Uterus (tissue), 2 donors: Measurements from ENCODE around the gene KLK4.

Source experiments
- CTCF ChIP-seq, 4 experiments: fragments of 200-600 bp in 2 of 4; fragments of 450-650 bp in 2 of 4; sonication (generic) in 2 of 4; IDR thresholded peaks; one replicate each; pipeline ENCODE4 v1.5.1; 2016 to 2019; ENCODE audit warnings: antibody characterized with exemption in 4 of 4, mild to moderate bottlenecking in 2 of 4, moderate library complexity in 1 of 4
- POLR2A ChIP-seq, 2 donors: fragments of 450-650 bp; IDR thresholded peaks; one replicate each; pipeline ENCODE4 v1.6.1; 2016; ENCODE audit warnings: antibody characterized with exemption in 2 of 2, mild to moderate bottlenecking in 1 of 2, moderate library complexity in 1 of 2

GRCh38 chr19:50902640-50903039 is 8.6 kb downstream of the KLK4 start:
- TF ChIP-seq POLR2A (IDR thresholded peaks at IDR 0.05) (no peak), CTCF (IDR thresholded peaks at IDR 0.05) (no peak)
